Sigmoid colon (tissue), 4 donors: ENCODE measurements around the gene TMEM87A.

Experiments used
- CTCF ChIP-seq, 4 experiments: fragments of 450-650 bp in 3 of 4; fragments of 200-600 bp in 1 of 4; IDR thresholded peaks; one replicate each; pipeline ENCODE4 v1.5.1; 2016 to 2019; ENCODE audit warnings: antibody characterized with exemption in 4 of 4, mild to moderate bottlenecking in 3 of 4, moderate library complexity in 2 of 4
- EP300 ChIP-seq, 4 donors: sonication (generic); formaldehyde crosslinking; IDR thresholded peaks; one replicate each; pipeline ENCODE4 v1.6.1; 2017; ENCODE audit warnings: antibody characterized with exemption in 4 of 4

DNA sequence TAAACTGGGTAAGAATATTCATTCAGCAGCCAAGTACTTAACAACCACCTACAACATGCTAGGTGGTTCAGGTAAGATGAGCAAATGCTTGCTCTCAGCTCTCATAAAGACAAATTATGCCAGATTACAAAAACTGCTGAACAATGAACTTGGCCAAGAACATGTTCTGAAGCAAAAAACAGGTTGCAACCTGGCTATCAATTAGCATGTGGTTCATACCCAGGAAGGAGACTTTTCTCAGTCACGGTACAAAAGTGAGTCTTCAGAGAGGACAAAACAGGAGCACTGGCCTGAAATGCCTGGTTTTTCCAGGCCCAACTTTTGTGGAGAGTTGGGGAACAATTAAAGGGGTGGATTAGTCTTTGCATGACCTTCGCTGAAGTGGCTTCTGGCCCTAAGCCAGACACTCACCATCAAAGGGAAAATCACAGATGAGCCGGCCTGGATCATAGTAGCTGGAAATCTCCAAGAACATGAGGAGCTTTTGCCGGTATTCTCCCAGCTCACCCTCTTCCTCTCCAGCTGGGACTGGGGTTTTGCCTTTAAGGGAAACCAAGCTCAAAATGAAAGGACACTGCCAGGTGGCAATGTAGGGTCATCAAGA is 109.2 kb downstream of the TMEM87A start:
- TF ChIP-seq CTCF (IDR thresholded peaks at IDR 0.05) (no peak), EP300 (IDR thresholded peaks at IDR 0.05) (no peak)
